Activated gamma-delta T cell treated with Interleukin-2 at 50 U/mL for 16 hours (primary cell): ENCODE results near the gene RAB1B.

ENCODE experiments used
- DNase-seq: peaks from one replicate; pipeline ENCODE4 v3.0.0-alpha.2; 2020

The RAB1B gene

GRCh38 chr11:66285250-66285947 is 17.0 kb downstream of the RAB1B start:
- DNase-seq, result no peak

GRCh38 chr11:66286699-66287098 is 18.3 kb downstream of the RAB1B start:
- no peak for DNase-seq

- DNase-seq, result no peak
These were observed 18.9 kb downstream of the RAB1B start for GRCh38 chr11:66287211-66287888.

- no peak for DNase-seq
These were observed 19.6 kb downstream of the RAB1B start for GRCh38 chr11:66287889-66288670.

GRCh38 chr11:66288671-66289547 is 20.5 kb downstream of the RAB1B start, which contains the start of gene YIF1A:
Gene YIF1A (minus strand): TSS chr11:66289143. CDS start chr11:66288985, 158 bp downstream.
- peak; percentile 98 for DNase-seq

GRCh38 chr11:66289548-66290329 is 21.3 kb downstream of the RAB1B start:
- DNase-seq, result peak; percentile 68

- DNase-seq, result no peak
These were observed 21.8 kb downstream of the RAB1B start for GRCh38 chr11:66290330-66290621.

- no peak for DNase-seq
These were observed 22.9 kb downstream of the RAB1B start for GRCh38 chr11:66291303-66291705.

GRCh38 chr11:66291706-66292542 is 23.5 kb downstream of the RAB1B start, which contains the start of gene TMEM151A:
Gene TMEM151A (plus strand): TSS chr11:66291894. CDS start chr11:66292014, 120 bp downstream.
- DNase-seq, result no peak

GRCh38 chr11:66292543-66293332 is 24.3 kb downstream of the RAB1B start:
- no peak for DNase-seq

- no peak for DNase-seq
These were observed 24.9 kb downstream of the RAB1B start for GRCh38 chr11:66293352-66293751.

- no peak for DNase-seq
These were observed 25.6 kb downstream of the RAB1B start for GRCh38 chr11:66293777-66294625.

GRCh38 chr11:66294626-66295620 is 26.5 kb downstream of the RAB1B start:
- DNase-seq, result no peak

GRCh38 chr11:66297610-66298009 is 29.2 kb downstream of the RAB1B start:
- no peak for DNase-seq

- no peak for DNase-seq
These were observed 30.7 kb downstream of the RAB1B start for GRCh38 chr11:66299186-66299585.

- DNase-seq, result no peak
These were observed 34.2 kb downstream of the RAB1B start for GRCh38 chr11:66302656-66303055.

GRCh38 chr11:66309475-66309874 is 41.0 kb downstream of the RAB1B start:
- no peak for DNase-seq

GRCh38 chr11:66310324-66310723 is 41.9 kb downstream of the RAB1B start:
- no peak for DNase-seq
